K562 (cell line): ENCODE measurements around the gene CCR5AS.

Source experiments
- ATAC-seq: fragments of 200-7000 bp; cut with Tn5 transposase; 3 replicates; pipeline ENCODE4 v1.9.1; 2020; ENCODE audit warnings: moderate library complexity
- BruUV-seq: library from RNA; stranded (reverse); fragments of 400-500 nt; replicated peaks from 2 replicates; lab custom pipeline; 2021; lab: Mats Ljungman, UMichigan
- CTCF ChIA-PET: fragments of 300-600 bp; formaldehyde crosslinking; extraction: SDS; loops from one replicate; lab custom pipeline; 2021; ENCODE audit warnings: low intra/inter-chr PET ratio; lab: Yijun Ruan, JAX
- POLR2A ChIA-PET: fragments of 300-600, 350-650 bp; sonication (Branson Sonifier 250); formaldehyde crosslinking; extraction: SDS; loops from one replicate; lab custom pipeline; 2021; ENCODE audit warnings: antibody characterized with exemption, inconsistent platforms; lab: Yijun Ruan, JAX
- DNase-seq, 4 experiments: peaks; one replicate each; pipeline versions ENCODE4 v3.0.0 to v3.0.0-alpha.2; 2011 to 2018; ENCODE audit warnings: low spot score in 3 of 4, mixed read lengths in 3 of 4; ENCODE audit errors: extremely low read depth in 1 of 4
- FAIRE-seq: peaks from 2 replicates; lab custom pipeline; 2011; peaks lifted over from hg19 to GRCh38; lab: Jason Lieb, UNC
- H2AFZ ChIP-seq: 2 replicates; pipeline ENCODE4 v1.6.0; 2011; ENCODE audit warnings: low read depth, low read length, control low read depth, inconsistent platforms
- H3K27ac ChIP-seq: fragments of 200-600 bp; 3 replicates; pipeline ENCODE4 v1.8.0; 2011; ENCODE audit warnings: low read depth, mild to moderate bottlenecking, control low read depth, inconsistent platforms, low read length, moderate library complexity, mixed read lengths; ENCODE audit errors: extremely low read depth
- H3K27me3 ChIP-seq, 2 experiments: fragments of 300-600 bp in 1 of 2; 2 replicates in 1 of 2; 3 replicates in 1 of 2; pipeline versions ENCODE4 v1.6.0 to v1.8.0; 2011; ENCODE audit warnings: inconsistent platforms in 2 of 2, low read length in 2 of 2, mild to moderate bottlenecking in 1 of 2, mixed read lengths in 1 of 2, moderate library complexity in 1 of 2; ENCODE audit not compliant: control insufficient read depth in 2 of 2, insufficient read depth in 2 of 2
- H3K36me3 ChIP-seq: fragments of 300-600 bp; 3 replicates; pipeline ENCODE4 v1.8.0; 2011; ENCODE audit warnings: mild to moderate bottlenecking, low read length, inconsistent platforms; ENCODE audit not compliant: control insufficient read depth, insufficient read depth
- H3K4me1 ChIP-seq, 2 experiments: fragments of 200-600 bp in 1 of 2; replicated peaks in 1 of 2; 2 replicates in 1 of 2; 3 replicates in 1 of 2; pipeline versions ENCODE4 v1.5.1 to v1.8.0; 2011; ENCODE audit warnings: inconsistent platforms in 2 of 2, low read length in 2 of 2, mild to moderate bottlenecking in 1 of 2, mixed read lengths in 1 of 2, moderate library complexity in 1 of 2; ENCODE audit not compliant: control insufficient read depth in 2 of 2, insufficient read depth in 2 of 2
- H3K4me2 ChIP-seq: 2 replicates; pipeline ENCODE4 v1.6.1; 2011; ENCODE audit warnings: low read length, control low read depth, inconsistent platforms, mixed read lengths; ENCODE audit not compliant: insufficient read depth
- H3K4me3 ChIP-seq: fragments of 200-600 bp; sonication (generic), shearing (Covaris generic); 2 replicates; pipeline ENCODE4 v1.5.1; 2016; ENCODE audit warnings: control low read depth, inconsistent platforms
- H3K79me2 ChIP-seq: fragments of 200-600 bp; 3 replicates; pipeline ENCODE4 v1.8.0; 2011; ENCODE audit warnings: low read length, inconsistent platforms; ENCODE audit not compliant: control insufficient read depth, insufficient read depth
- H3K9ac ChIP-seq, 2 experiments: 2 replicates each; pipeline versions ENCODE4 v1.6.0 to v1.6.1; 2011; ENCODE audit warnings: low read depth in 2 of 2, low read length in 2 of 2, control low read depth in 1 of 2, inconsistent platforms in 1 of 2, mild to moderate bottlenecking in 1 of 2, mixed read lengths in 1 of 2; ENCODE audit not compliant: insufficient read depth in 1 of 2
- H3K9me1 ChIP-seq: one replicate; pipeline ENCODE4 v1.6.0; 2011; ENCODE audit warnings: inconsistent platforms, mild to moderate bottlenecking, low read length, moderate library complexity; ENCODE audit not compliant: control insufficient read depth, insufficient read depth
- H3K9me3 ChIP-seq: replicated peaks from 2 replicates; pipeline ENCODE4 v1.5.1; 2011; ENCODE audit warnings: low read depth, low read length, inconsistent platforms; ENCODE audit not compliant: control insufficient read depth, insufficient read depth
- H4K20me1 ChIP-seq: replicated peaks from 2 replicates; pipeline ENCODE4 v1.6.1; 2011; ENCODE audit warnings: low read length, inconsistent platforms, mixed read lengths; ENCODE audit not compliant: control insufficient read depth, insufficient read depth
- ADNP ChIP-seq: fragments of 200-800 bp; sonication (Bioruptor generic); IDR thresholded peaks from 2 replicates; pipeline ENCODE4 v1.6.1; 2016; ENCODE audit warnings: missing genetic modification characterization, missing compliant biosample characterization
- BDP1 ChIP-seq: IDR thresholded peaks from 3 replicates; pipeline ENCODE4 v1.6.1; 2011; ENCODE audit not compliant: insufficient read length, insufficient read depth
- CREB1 ChIP-seq, 2 experiments: sonication (generic) in 1 of 2; formaldehyde crosslinking in 1 of 2; IDR thresholded peaks; 2 replicates each; pipeline versions ENCODE4 v1.6.1 to v1.8.0; 2012 to 2022; ENCODE audit warnings: inconsistent platforms in 1 of 2, mild to moderate bottlenecking in 1 of 2, missing genetic modification reagents in 1 of 2, moderate library complexity in 1 of 2
- DACH1 ChIP-seq: fragments of 450-650 bp; IDR thresholded peaks from 2 replicates; pipeline ENCODE4 v1.6.1; 2018; ENCODE audit not compliant: partially characterized antibody
- KDM1A ChIP-seq, 2 experiments: fragments of 450-650 bp; IDR thresholded peaks; 2 replicates each; pipeline ENCODE4 v1.6.1; 2016; ENCODE audit warnings: mild to moderate bottlenecking in 2 of 2
- LEF1 ChIP-seq: fragments of 450-650 bp; IDR thresholded peaks from 2 replicates; pipeline ENCODE4 v1.6.1; 2016; ENCODE audit warnings: mild to moderate bottlenecking
- NCOA4 ChIP-seq: fragments of 450-650 bp; IDR thresholded peaks from 2 replicates; pipeline ENCODE4 v1.6.1; 2018; ENCODE audit warnings: mild to moderate bottlenecking; ENCODE audit not compliant: partially characterized antibody
- NKRF ChIP-seq: fragments of 450-650 bp; IDR thresholded peaks from 2 replicates; pipeline ENCODE4 v1.6.1; 2016; ENCODE audit warnings: borderline replicate concordance
- SIRT6 ChIP-seq: IDR thresholded peaks from one replicate; pipeline ENCODE4 v1.6.1; 2012; ENCODE audit warnings: low read depth, mild to moderate bottlenecking, control low read depth, inconsistent platforms, low read length, moderate library complexity
- SMARCA4 ChIP-seq: fragments of 450-650 bp; IDR thresholded peaks from 2 replicates; pipeline ENCODE4 v1.6.1; 2016
- TRIM25 ChIP-seq: fragments of 450-650 bp; IDR thresholded peaks from 2 replicates; pipeline ENCODE4 v1.7.0; 2016; ENCODE audit warnings: borderline replicate concordance
- ZFP36 ChIP-seq: fragments of 150-350 bp; IDR thresholded peaks from 2 replicates; pipeline ENCODE4 v1.6.1; 2018; ENCODE audit warnings: low read length, low read depth; ENCODE audit not compliant: partially characterized antibody
- ZNF311 ChIP-seq: fragments of 250-450 bp; sonication (Bioruptor Pico); IDR thresholded peaks from 2 replicates; pipeline ENCODE4 v1.4.0; 2020; ENCODE audit warnings: mild to moderate bottlenecking, moderate library complexity
- ZNF511 ChIP-seq: sonication (generic); formaldehyde crosslinking; IDR thresholded peaks from 2 replicates; pipeline ENCODE4 v1.8.0; 2022; ENCODE audit warnings: mild to moderate bottlenecking, missing genetic modification reagents
- ZNF740 ChIP-seq, 3 experiments: fragments of 200-800 bp in 1 of 3; sonication (Bioruptor generic) in 1 of 3; sonication (generic) in 1 of 3; formaldehyde crosslinking in 1 of 3; IDR thresholded peaks; 2 replicates each; pipeline versions ENCODE4 v1.6.1 to v1.8.0; 2016 to 2022; ENCODE audit warnings: mild to moderate bottlenecking in 2 of 3, missing compliant biosample characterization in 2 of 3, missing genetic modification characterization in 2 of 3, missing genetic modification reagents in 1 of 3
- ZNF830 ChIP-seq: fragments of 250-450 bp; sonication (Bioruptor Pico); IDR thresholded peaks from 2 replicates; pipeline ENCODE4 v1.5.0; 2021; ENCODE audit warnings: mild to moderate bottlenecking
- WGBS: fragments of 100-300 bp; shearing (Covaris generic); methylation state at CpG from one replicate; pipeline ENCODE4 v1.1.6; 2016; ENCODE audit warnings: low coverage, mixed read lengths; ENCODE audit not compliant: insufficient coverage; ENCODE audit errors: missing lambda C conversion rate; 5-methylcytosine and 5-hydroxymethylcytosine counted together
- in situ Hi-C: fragments of 300-500 bp; cut with MboI; formaldehyde crosslinking; loops from 4 replicates; pipeline ENCODE4 v1.15.0; 2018; ENCODE audit warnings: inconsistent platforms, mixed read lengths
- intact Hi-C: fragments of 100-400 bp; cut with micrococcal nuclease; formaldehyde crosslinking; loops from 2 replicates; pipeline ENCODE4 v1.14.2; 2022

Gene CCR5AS

GRCh38 chr3:46371519-46372340 lies 35.1 kb downstream of the CCR5AS start:
- no peaks in the 10 kb centered on the region for H4K20me1 ChIP-seq
- no peak overlapping the region for H3K9ac ChIP-seq
- POLR2A ChIA-PET: interaction anchor here (0.5 to 1.3 kb wide), 3 partner anchors 10 to 36 kb away, joined by 3 to 4 read pairs (median 3); no protein-coding TSS in a partner anchor
- H3K4me2 ChIP-seq: no peak overlapping the region
- intact Hi-C loops: loop anchor here (5.0 kb wide), 2 partner anchors 56 to 79 kb away; no protein-coding TSS in a partner anchor
- no peak overlapping the region for H3K4me3 ChIP-seq
- no peaks in the 10 kb centered on the region for H3K36me3 ChIP-seq
- H2AFZ ChIP-seq: no peak overlapping the region
- peaks cover 33 to 52% of the 10 kb centered on the region in 2 experiments; a peak in 4 of 5 replicates for H3K27me3 ChIP-seq
- in situ Hi-C loops: no loop called here
- BruUV-seq: no TSS peak
- no peak for ATAC-seq
- no peaks in the 10 kb centered on the region for H3K4me1 ChIP-seq
- no peaks in the 10 kb centered on the region for H3K9me1 ChIP-seq
- no peaks in the 10 kb centered on the region for H3K9me3 ChIP-seq
- DNase-seq: no peak
- FAIRE-seq: no peak
- no peaks in the 10 kb centered on the region for H3K79me2 ChIP-seq
- no peak overlapping the region for H3K27ac ChIP-seq
- 2% methylated on average over 10 of the region's 10 CpGs for WGBS
- CTCF ChIA-PET: interaction anchor here (1.2 kb wide), 1 partner anchor 432 kb away, joined by 4 read pairs; no protein-coding TSS in a partner anchor
- TF ChIP-seq DACH1: no peak
- TF ChIP-seq ADNP (tag): peak; percentile 59; the same call in 1 of the 2 replicates
- no peak for TF ChIP-seq ZNF740 (CRISPR knock-in tag; IDR thresholded peaks at IDR 0.05)
- TF ChIP-seq ZNF740 (tag; IDR thresholded peaks at IDR 0.05): no peak
- no peak for TF ChIP-seq LEF1
- no peak for TF ChIP-seq NCOA4
- no peak for TF ChIP-seq TRIM25
- TF ChIP-seq ZNF311 (CRISPR knock-in tag): no peak
- no peak for TF ChIP-seq NKRF
- no peak for TF ChIP-seq ZNF511 (CRISPR knock-in tag)
- TF ChIP-seq SMARCA4: no peak
- TF ChIP-seq SIRT6: no peak
- no peak for TF ChIP-seq BDP1
- peak; percentile 78 for TF ChIP-seq ZFP36
- TF ChIP-seq ZNF830 (CRISPR knock-in tag): no peak
- peak in 1 of 2 experiments; percentile 60; a peak in 2 of 4 replicates for TF ChIP-seq KDM1A (IDR thresholded peaks at IDR 0.05)
- no peak for TF ChIP-seq CREB1 (IDR thresholded peaks at IDR 0.05)
- TF ChIP-seq CREB1 (CRISPR knock-in tag; IDR thresholded peaks at IDR 0.05): no peak
